PC-3 (cell line): ENCODE measurements around the gene CD81. TPM values are rescaled to one million over a fixed set of nuclear protein-coding genes. Genes with fewer than 3 reads are reported as not detected.

ENCODE experiments used
- ATAC-seq: fragments of 200-7000 bp; cut with Tn5 transposase; 2 replicates; pipeline ENCODE4 v1.9.1; 2020; ENCODE audit warnings: mild to moderate bottlenecking, moderate library complexity
- BruUV-seq: library from RNA; stranded (reverse); fragments of 400-500 nt; replicated peaks from 2 replicates; lab custom pipeline; 2021; lab: Mats Ljungman, UMichigan
- CTCF ChIA-PET: fragments of 300-600 bp; sonication (Branson Sonifier 250); formaldehyde crosslinking; loops from one replicate; lab custom pipeline; 2022; ENCODE audit warnings: antibody characterized with exemption; lab: Charles Lee
- POLR2A ChIA-PET: fragments of 300-600 bp; sonication (Branson Sonifier 250); formaldehyde crosslinking; loops from one replicate; lab custom pipeline; 2022; ENCODE audit warnings: antibody characterized with exemption; ENCODE audit not compliant: unreplicated experiment; lab: Charles Lee
- DNase-seq: peaks from one replicate; pipeline ENCODE4 v3.0.0-alpha.2; 2015
- H2AFZ ChIP-seq: fragments of 300-600 bp; sonication (generic); 2 replicates; pipeline ENCODE4 v1.6.0; 2016; ENCODE audit warnings: antibody characterized with exemption, low read length
- H3F3A ChIP-seq: fragments of 300-600 bp; sonication (generic); one replicate; pipeline ENCODE4 v1.6.0; 2017; ENCODE audit warnings: antibody characterized with exemption, low read length, control low read depth, mild to moderate bottlenecking; ENCODE audit not compliant: unreplicated experiment
- H3K27ac ChIP-seq: fragments of 300-600 bp; sonication (generic); 2 replicates; pipeline ENCODE4 v1.5.1; 2016; ENCODE audit warnings: mild to moderate bottlenecking, low read length
- H3K27me3 ChIP-seq: fragments of 300-600 bp; sonication (generic); 2 replicates; pipeline ENCODE4 v1.6.1; 2016; ENCODE audit warnings: low read length, mixed read lengths
- H3K36me3 ChIP-seq: fragments of 300-600 bp; sonication (generic); 2 replicates; pipeline ENCODE4 v1.6.1; 2016; ENCODE audit warnings: low read depth, mixed run types, low read length, mixed read lengths
- H3K4me1 ChIP-seq: fragments of 300-600 bp; sonication (generic); 2 replicates; pipeline ENCODE4 v1.5.1; 2016; ENCODE audit warnings: low read length; ENCODE audit not compliant: insufficient read depth
- H3K4me2 ChIP-seq: fragments of 300-600 bp; sonication (generic); 2 replicates; pipeline ENCODE4 v1.6.0; 2016; ENCODE audit warnings: low read length
- H3K4me3 ChIP-seq: fragments of 300-600 bp; sonication (generic); 2 replicates; pipeline ENCODE4 v1.5.1; 2016; ENCODE audit warnings: mild to moderate bottlenecking, low read length, mixed read lengths
- H3K79me2 ChIP-seq: fragments of 300-600 bp; sonication (generic); 2 replicates; pipeline ENCODE4 v1.6.1; 2017; ENCODE audit warnings: low read length, mixed read lengths
- H3K9ac ChIP-seq: fragments of 300-600 bp; sonication (generic); 2 replicates; pipeline ENCODE4 v1.6.0; 2016; ENCODE audit warnings: mild to moderate bottlenecking, low read length
- H3K9me2 ChIP-seq: fragments of 300-600 bp; sonication (generic); replicated peaks from 2 replicates; pipeline ENCODE4 v1.6.1; 2016; ENCODE audit warnings: mixed run types, low read length, mixed read lengths
- H3K9me3 ChIP-seq: fragments of 300-600 bp; sonication (generic); 2 replicates; pipeline ENCODE4 v1.6.1; 2016; ENCODE audit warnings: low read length, mixed read lengths
- H4K20me1 ChIP-seq: fragments of 300-600 bp; sonication (generic); 2 replicates; pipeline ENCODE4 v1.6.1; 2016; ENCODE audit warnings: low read length, mixed read lengths
- CTCF ChIP-seq: fragments of 300-600 bp; sonication (generic); conservative IDR thresholded peaks from 2 replicates; pipeline ENCODE4 v1.5.1; 2017; ENCODE audit warnings: antibody characterized with exemption, low read depth, mild to moderate bottlenecking, low read length
- EZH2 ChIP-seq: fragments of 300-600 bp; sonication (generic); IDR thresholded peaks from one replicate; pipeline ENCODE4 v1.6.1; 2017; ENCODE audit warnings: antibody characterized with exemption, mild to moderate bottlenecking, low read length; ENCODE audit not compliant: unreplicated experiment
- EZH2phosphoT487 ChIP-seq: fragments of 300-600 bp; sonication (generic); IDR thresholded peaks from 2 replicates; pipeline ENCODE4 v1.6.1; 2018; ENCODE audit warnings: mild to moderate bottlenecking, antibody characterized with exemption, low read length, borderline replicate concordance
- intact Hi-C: fragments of 100-400 bp; cut with micrococcal nuclease; formaldehyde crosslinking; loops from 2 replicates; pipeline ENCODE4 v1.9.0; 2023
- total RNA-seq: library from RNA; depleted of rRNA; stranded (reverse); fragments of >200 nt; gene quantifications from 2 replicates; pipeline ENCODE4 v1.2.3, GENCODE V29; 2014

Gene CD81
- total RNA-seq, 1 experiment from 2014 or later: 134 TPM

GRCh38 chr11:2390091-2390724, 13.1 kb downstream of the CD81 start:
- no peaks in the 10 kb centered on the region for H3K27me3 ChIP-seq
- BruUV-seq: no TSS peak
- no peaks in the 10 kb centered on the region for H3K9me2 ChIP-seq
- no peak overlapping the region for H3K9ac ChIP-seq
- H3K4me3 ChIP-seq: no peak overlapping the region
- no peaks in the 10 kb centered on the region; the same call in 1 of the 2 replicates for H3K36me3 ChIP-seq
- H4K20me1 ChIP-seq: peaks cover 25% of the 10 kb centered on the region; the same call in 1 of the 2 replicates
- CTCF ChIA-PET: interaction anchor here (1.0 kb wide), 1 partner anchor 12 kb away, joined by 3 read pairs; no protein-coding TSS in a partner anchor
- no peaks in the 10 kb centered on the region for H3K9me3 ChIP-seq
- no peak for TF ChIP-seq CTCF
- no peak for TF ChIP-seq EZH2
- TF ChIP-seq EZH2phosphoT487: no peak
- no peak overlapping the region for H3K4me2 ChIP-seq
- no peaks in the 10 kb centered on the region for H3F3A ChIP-seq
- peaks cover 54% of the 10 kb centered on the region for H3K79me2 ChIP-seq
- DNase-seq (no peak), ATAC-seq (no peak)
- POLR2A ChIA-PET: interaction anchor here (0.6 kb wide), 2 partner anchors 10 to 13 kb away, joined by 3 to 13 read pairs; partner anchors contain the start of gene TSSC4
- no peak overlapping the region for H3K27ac ChIP-seq
- intact Hi-C loops: no loop called here
- no peaks in the 10 kb centered on the region for H3K4me1 ChIP-seq
- H2AFZ ChIP-seq: no peak overlapping the region

GRCh38 chr11:2390725-2391151, 13.6 kb downstream of the CD81 start:
- intact Hi-C loops: no loop called here
- Histone ChIP-seq H4K20me1 (peaks cover 24% of the 10 kb centered on the region; the same call in 1 of the 2 replicates), H3K9ac (no peak overlapping the region), H3K9me3 (no peaks in the 10 kb centered on the region), H3K4me1 (no peaks in the 10 kb centered on the region), H3K36me3 (no peaks in the 10 kb centered on the region; the same call in 1 of the 2 replicates), H3K27me3 (no peaks in the 10 kb centered on the region), H3F3A (no peaks in the 10 kb centered on the region), H3K79me2 (peaks cover 49% of the 10 kb centered on the region), H3K27ac (no peak overlapping the region), H2AFZ (no peak overlapping the region), H3K4me2 (no peak overlapping the region), H3K4me3 (no peak overlapping the region), H3K9me2 (no peaks in the 10 kb centered on the region)
- BruUV-seq: no TSS peak
- DNase-seq: peak; percentile 34
- ATAC-seq: peak; percentile 29; the same call in 1 of the 2 replicates
- TF ChIP-seq EZH2phosphoT487 (no peak), EZH2 (no peak), CTCF (no peak)
- POLR2A ChIA-PET: interaction anchor here (0.6 kb wide), 2 partner anchors 10 to 14 kb away, joined by 3 to 13 read pairs; partner anchors contain the start of gene TSSC4
- CTCF ChIA-PET: interaction anchor here (1.0 kb wide), 1 partner anchor 13 kb away, joined by 3 read pairs; no protein-coding TSS in a partner anchor
